NCI-H2196 (cell line): ENCODE data around the gene CFAP99.

ENCODE experiments used
- DNase-seq: peaks from one replicate; lab custom pipeline; 2025; ENCODE audit not compliant: unreplicated experiment; lab: John Stamatoyannopoulos, UW

CFAP99 gene

DNA sequence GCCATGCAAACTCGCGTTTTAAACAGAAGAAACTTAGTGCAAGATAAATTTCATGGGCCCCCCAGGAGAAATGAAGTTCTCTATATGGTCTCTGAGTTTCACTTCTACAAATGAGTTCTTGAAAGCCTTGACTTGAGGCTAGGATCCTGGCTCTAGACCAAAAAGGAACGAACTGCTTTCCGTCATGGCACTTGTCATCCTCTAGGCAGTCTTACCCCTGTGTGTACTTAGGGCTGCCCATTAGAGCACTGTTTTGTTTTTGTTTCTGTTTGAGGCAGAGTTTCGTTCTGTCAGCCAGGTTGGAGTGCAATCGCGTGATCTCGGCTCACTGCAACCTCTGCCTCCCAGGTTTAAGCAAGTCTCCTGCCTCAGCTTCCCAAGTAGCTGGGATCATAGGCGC lies 79.2 kb downstream of the CFAP99 start:
- no peak for DNase-seq

- DNase-seq = no peak
These were observed 81.8 kb downstream of the CFAP99 start for GRCh38 chr4:2500547-2500946.

- no peak for DNase-seq
These were observed 82.4 kb downstream of the CFAP99 start for GRCh38 chr4:2501034-2501594.

- DNase-seq = no peak
These were observed 85.1 kb downstream of the CFAP99 start for GRCh38 chr4:2503809-2504208.

DNA sequence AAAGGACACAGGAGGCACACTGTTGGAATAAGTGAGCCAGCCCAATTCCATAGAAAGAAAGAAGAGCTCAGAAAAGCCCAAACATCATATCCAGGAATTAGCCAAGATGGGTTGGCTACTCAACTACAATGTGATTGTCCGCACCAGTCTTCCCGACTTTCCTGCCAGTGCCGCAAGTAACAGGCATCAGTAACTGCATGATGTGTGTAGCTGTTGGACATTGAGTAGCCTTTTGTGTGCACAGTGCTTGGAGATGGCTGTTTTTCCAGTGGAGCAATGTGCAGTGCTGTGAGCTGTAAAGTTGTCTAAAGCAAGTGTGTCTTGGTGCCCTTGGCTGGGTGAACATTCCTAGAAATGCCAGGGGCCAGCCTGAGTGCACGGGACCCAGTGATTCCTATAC lies 88.5 kb downstream of the CFAP99 start:
- DNase-seq = no peak

DNA sequence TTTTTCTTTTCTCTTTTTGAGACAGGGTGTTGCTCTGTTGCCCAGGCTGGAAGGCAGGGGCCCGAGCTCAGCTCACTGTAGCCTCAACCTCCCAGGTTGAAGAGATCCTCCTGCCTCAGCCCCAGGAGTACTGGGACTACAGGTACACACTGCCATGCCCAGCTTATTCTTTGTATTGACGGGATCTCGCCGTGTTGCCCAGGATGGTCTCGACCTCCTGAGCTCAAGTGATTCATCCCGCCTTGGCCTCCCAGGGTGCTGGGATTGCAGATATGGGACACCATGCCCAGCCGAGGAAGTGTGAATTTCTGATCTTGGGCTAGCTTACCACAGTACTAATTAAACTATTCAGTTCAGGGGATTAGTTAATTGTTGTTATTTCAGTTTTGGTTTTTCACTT lies 89.1 kb downstream of the CFAP99 start:
- DNase-seq = no peak

GRCh38 chr4:2510351-2511259 lies 91.8 kb downstream of the CFAP99 start:
- DNase-seq = no peak

GRCh38 chr4:2511645-2512131 lies 92.9 kb downstream of the CFAP99 start:
- DNase-seq = no peak
